Ishikawa (cell line): ENCODE data around the gene CD52.

ENCODE experiments used
- CEBPB ChIP-seq: IDR thresholded peaks from 2 replicates; pipeline ENCODE4 v1.6.1; 2012
- CREB1 ChIP-seq: IDR thresholded peaks from 2 replicates; pipeline ENCODE4 v1.6.1; 2012; ENCODE audit warnings: low read depth
- EGR1 ChIP-seq: IDR thresholded peaks from 2 replicates; pipeline ENCODE4 v1.6.1; 2012
- EP300 ChIP-seq: IDR thresholded peaks from 2 replicates; pipeline ENCODE4 v1.6.1; 2012; ENCODE audit warnings: borderline replicate concordance
- FOXM1 ChIP-seq: IDR thresholded peaks from 2 replicates; pipeline ENCODE4 v1.6.1; 2012; ENCODE audit warnings: low read depth, borderline replicate concordance
- NFIC ChIP-seq: IDR thresholded peaks from 2 replicates; pipeline ENCODE4 v1.6.1; 2012
- RAD21 ChIP-seq: IDR thresholded peaks from 2 replicates; pipeline ENCODE4 v1.6.1; 2012; ENCODE audit warnings: low read depth
- TAF1 ChIP-seq: IDR thresholded peaks from 2 replicates; pipeline ENCODE4 v1.6.1; 2012; ENCODE audit warnings: low read depth, mild to moderate bottlenecking
- TCF12 ChIP-seq: IDR thresholded peaks from 2 replicates; pipeline ENCODE4 v1.6.1; 2012; ENCODE audit warnings: low read depth
- TEAD4 ChIP-seq: IDR thresholded peaks from 2 replicates; pipeline ENCODE4 v1.6.1; 2012
- YY1 ChIP-seq: IDR thresholded peaks from 2 replicates; pipeline ENCODE4 v1.6.1; 2012; ENCODE audit warnings: low read depth
- ZBTB7A ChIP-seq: IDR thresholded peaks from 2 replicates; pipeline ENCODE4 v1.6.1; 2012; ENCODE audit warnings: low read depth
- TF ChIP-seq, protein P1 (sequence below): IDR thresholded peaks from 2 replicates; pipeline ENCODE4 v1.6.1; 2012; ENCODE audit warnings: low read depth, mild to moderate bottlenecking
- TF ChIP-seq, protein P2 (sequence below): IDR thresholded peaks from 2 replicates; pipeline ENCODE4 v1.6.1; 2012

DNA sequence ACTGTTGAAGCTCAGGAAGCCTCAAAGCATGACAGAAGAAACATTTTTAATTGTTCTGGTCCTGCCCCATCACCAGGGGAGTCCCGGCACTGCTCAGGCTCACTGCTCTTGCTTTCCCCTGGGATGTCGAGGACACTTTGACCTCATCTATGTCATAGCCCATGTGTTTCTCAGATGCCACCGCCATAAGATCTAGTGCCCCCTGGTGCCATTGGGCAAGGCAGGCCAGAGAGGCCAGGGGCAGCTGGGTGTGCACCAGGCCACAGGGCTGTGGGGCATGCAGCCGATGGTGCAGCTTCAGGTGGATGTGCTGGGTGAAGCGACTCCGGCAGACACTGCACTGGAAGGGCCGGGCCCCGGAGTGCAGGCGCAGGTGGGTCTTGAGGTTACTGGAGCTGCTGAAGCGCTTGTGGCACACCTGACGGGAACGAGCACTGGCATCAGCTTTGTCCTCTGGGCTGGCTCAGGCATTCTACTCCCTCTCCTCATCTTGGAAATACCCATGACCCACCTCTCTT lies 43.9 kb downstream of the CD52 start:
- TF ChIP-seq FOXM1 (no peak), YY1 (no peak), CREB1 (no peak), RAD21 (no peak), CEBPB (no peak), EP300 (no peak), NFIC (no peak), TCF12 (no peak), EGR1 (no peak), TAF1 (no peak), ZBTB7A (no peak), TEAD4 (no peak)
- TF ChIP-seq, protein P1, sequence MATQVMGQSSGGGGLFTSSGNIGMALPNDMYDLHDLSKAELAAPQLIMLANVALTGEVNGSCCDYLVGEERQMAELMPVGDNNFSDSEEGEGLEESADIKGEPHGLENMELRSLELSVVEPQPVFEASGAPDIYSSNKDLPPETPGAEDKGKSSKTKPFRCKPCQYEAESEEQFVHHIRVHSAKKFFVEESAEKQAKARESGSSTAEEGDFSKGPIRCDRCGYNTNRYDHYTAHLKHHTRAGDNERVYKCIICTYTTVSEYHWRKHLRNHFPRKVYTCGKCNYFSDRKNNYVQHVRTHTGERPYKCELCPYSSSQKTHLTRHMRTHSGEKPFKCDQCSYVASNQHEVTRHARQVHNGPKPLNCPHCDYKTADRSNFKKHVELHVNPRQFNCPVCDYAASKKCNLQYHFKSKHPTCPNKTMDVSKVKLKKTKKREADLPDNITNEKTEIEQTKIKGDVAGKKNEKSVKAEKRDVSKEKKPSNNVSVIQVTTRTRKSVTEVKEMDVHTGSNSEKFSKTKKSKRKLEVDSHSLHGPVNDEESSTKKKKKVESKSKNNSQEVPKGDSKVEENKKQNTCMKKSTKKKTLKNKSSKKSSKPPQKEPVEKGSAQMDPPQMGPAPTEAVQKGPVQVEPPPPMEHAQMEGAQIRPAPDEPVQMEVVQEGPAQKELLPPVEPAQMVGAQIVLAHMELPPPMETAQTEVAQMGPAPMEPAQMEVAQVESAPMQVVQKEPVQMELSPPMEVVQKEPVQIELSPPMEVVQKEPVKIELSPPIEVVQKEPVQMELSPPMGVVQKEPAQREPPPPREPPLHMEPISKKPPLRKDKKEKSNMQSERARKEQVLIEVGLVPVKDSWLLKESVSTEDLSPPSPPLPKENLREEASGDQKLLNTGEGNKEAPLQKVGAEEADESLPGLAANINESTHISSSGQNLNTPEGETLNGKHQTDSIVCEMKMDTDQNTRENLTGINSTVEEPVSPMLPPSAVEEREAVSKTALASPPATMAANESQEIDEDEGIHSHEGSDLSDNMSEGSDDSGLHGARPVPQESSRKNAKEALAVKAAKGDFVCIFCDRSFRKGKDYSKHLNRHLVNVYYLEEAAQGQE = no peak
- TF ChIP-seq, protein P2, sequence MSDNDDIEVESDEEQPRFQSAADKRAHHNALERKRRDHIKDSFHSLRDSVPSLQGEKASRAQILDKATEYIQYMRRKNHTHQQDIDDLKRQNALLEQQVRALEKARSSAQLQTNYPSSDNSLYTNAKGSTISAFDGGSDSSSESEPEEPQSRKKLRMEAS = no peak
